HFF-Myc (cell line): Measurements from ENCODE around the gene TAOK1.

Experiments
- DNase-seq: peaks from one replicate; pipeline ENCODE4 v3.0.0-alpha.2; 2011; ENCODE audit warnings: low read depth; ENCODE audit errors: extremely low read depth
- H3K4me3 ChIP-seq: replicated peaks from 2 replicates; pipeline ENCODE4 v1.5.1; 2011; ENCODE audit warnings: low read depth, mild to moderate bottlenecking, control low read depth, low read length
- CTCF ChIP-seq: IDR thresholded peaks from 2 replicates; pipeline ENCODE4 v1.5.1; 2012; ENCODE audit warnings: mild to moderate bottlenecking, low read depth, low read length, control low read depth; ENCODE audit errors: missing control alignments

Gene TAOK1

GRCh38 chr17:29401258-29401657, 11.1 kb downstream of the TAOK1 start:
- no peak for DNase-seq
- H3K4me3 ChIP-seq, result no peak overlapping the region
- TF ChIP-seq CTCF, result no peak

GRCh38 chr17:29407856-29408255, 17.7 kb downstream of the TAOK1 start:
- DNase-seq, result no peak
- no peak overlapping the region for H3K4me3 ChIP-seq
- no peak for TF ChIP-seq CTCF

- TF ChIP-seq CTCF, result no peak
- no peak for DNase-seq
- H3K4me3 ChIP-seq, result no peak overlapping the region
Measured at GRCh38 chr17:29409963-29410362, 19.8 kb downstream of the TAOK1 start.

GRCh38 chr17:29412780-29413565, 22.8 kb downstream of the TAOK1 start:
- no peak overlapping the region for H3K4me3 ChIP-seq
- no peak for TF ChIP-seq CTCF
- DNase-seq, result peak; percentile 32

- no peak overlapping the region for H3K4me3 ChIP-seq
- no peak for TF ChIP-seq CTCF
- DNase-seq, result no peak
Measured at GRCh38 chr17:29420128-29420527, 30.0 kb downstream of the TAOK1 start.

- no peak for TF ChIP-seq CTCF
- no peak overlapping the region for H3K4me3 ChIP-seq
- no peak for DNase-seq
Measured at GRCh38 chr17:29430275-29430674, 40.1 kb downstream of the TAOK1 start.

GRCh38 chr17:29433541-29433940, 43.4 kb downstream of the TAOK1 start:
- TF ChIP-seq CTCF, result no peak
- DNase-seq, result no peak
- no peak overlapping the region for H3K4me3 ChIP-seq
